Measurements from ENCODE around the gene NTSR1. TPM values are rescaled to one million over a fixed set of nuclear protein-coding genes. Genes with fewer than 3 reads are reported as not detected.

Gene NTSR1
- total RNA-seq, 1 experiment from 2014 or later: 44.1 TPM

- DNase-seq (ENCODE audit: low read depth, low spot score) (no peak), ATAC-seq (no peak)
- in situ Hi-C loops (cut with HindIII; ENCODE audit: low pct_unique_long_range_greater_than_20kb, low sequenced_read_pairs): no loop called here
- Histone ChIP-seq H3K4me1 (ENCODE audit: control insufficient read depth, insufficient read depth, low read length) (peaks cover 89% of the 10 kb centered on the region), H3K36me3 (ENCODE audit: control insufficient read depth, insufficient read depth, low read length) (0 out of 2 replicates have a peak, but pooled peaks cover 3% of the 10 kb centered on the region), H3K4me3 (ENCODE audit: low read depth in 2 of 2, low read length in 2 of 2) (no peak overlapping the region), H3K27ac (ENCODE audit: low read length) (no peak overlapping the region), H3K9me3 (ENCODE audit: control insufficient read depth, insufficient read depth, low read depth, low read length) (no peaks in the 10 kb centered on the region), H3K27me3 (ENCODE audit: control insufficient read depth, insufficient read depth, low read length) (no peaks in the 10 kb centered on the region)
- ChIA-PET POLR2A (no interaction called here), CTCF (no interaction called here)
- no TSS peak for BruUV-seq (replicated peaks)
- intact Hi-C loops (cut with micrococcal nuclease; ENCODE audit: unreplicated experiment): no loop called here
- TF ChIP-seq SIN3A (IDR thresholded peaks at IDR 0.05; ENCODE audit: borderline replicate concordance, insufficient read depth, low read depth, low read length) (no peak), POLR2AphosphoS5 (IDR thresholded peaks at IDR 0.05; ENCODE audit: low read depth, low read length) (no peak), CTCF (IDR thresholded peaks at IDR 0.05) (no peak), REST (IDR thresholded peaks at IDR 0.05; ENCODE audit: insufficient read depth in 1 of 2, low read depth in 2 of 2, low read length in 1 of 2) (no peak), TCF7L2 (IDR thresholded peaks at IDR 0.05; ENCODE audit: low read depth, low read length) (no peak)
Measured at GRCh38 chr20:62660240-62660615, 48.4 kb upstream of the NTSR1 start.

- Histone ChIP-seq H3K27ac (ENCODE audit: low read length) (no peak overlapping the region), H3K9me3 (ENCODE audit: control insufficient read depth, insufficient read depth, low read depth, low read length) (no peaks in the 10 kb centered on the region), H3K4me3 (ENCODE audit: low read depth in 2 of 2, low read length in 2 of 2) (no peak overlapping the region), H3K36me3 (ENCODE audit: control insufficient read depth, insufficient read depth, low read length) (0 out of 2 replicates have a peak, but pooled peaks cover 3% of the 10 kb centered on the region), H3K4me1 (ENCODE audit: control insufficient read depth, insufficient read depth, low read length) (peaks cover 86% of the 10 kb centered on the region), H3K27me3 (ENCODE audit: control insufficient read depth, insufficient read depth, low read length) (no peaks in the 10 kb centered on the region)
- BruUV-seq (replicated peaks): no TSS peak
- no peak for ATAC-seq
- intact Hi-C loops (cut with micrococcal nuclease; ENCODE audit: unreplicated experiment) (no loop called here), in situ Hi-C loops (cut with HindIII; ENCODE audit: low pct_unique_long_range_greater_than_20kb, low sequenced_read_pairs) (no loop called here)
- no peak for DNase-seq (ENCODE audit: low read depth, low spot score)
- CTCF ChIA-PET: no interaction called here
- TF ChIP-seq SIN3A (IDR thresholded peaks at IDR 0.05; ENCODE audit: borderline replicate concordance, insufficient read depth, low read depth, low read length) (no peak), CTCF (IDR thresholded peaks at IDR 0.05) (no peak), POLR2AphosphoS5 (IDR thresholded peaks at IDR 0.05; ENCODE audit: low read depth, low read length) (no peak), REST (IDR thresholded peaks at IDR 0.05; ENCODE audit: insufficient read depth in 1 of 2, low read depth in 2 of 2, low read length in 1 of 2) (no peak), TCF7L2 (IDR thresholded peaks at IDR 0.05; ENCODE audit: low read depth, low read length) (no peak)
- POLR2A ChIA-PET: no interaction called here
Measured at GRCh38 chr20:62660768-62661167, 47.9 kb upstream of the NTSR1 start.

Measured in Panc1 (cell line).